Breast epithelium (tissue), 3 donors: Measurements from ENCODE around the gene NLGN4X.

Experiments
- POLR2AphosphoS5 ChIP-seq, 3 donors: sonication (generic); formaldehyde crosslinking; IDR thresholded peaks; one replicate each; pipeline ENCODE4 v1.6.1; 2017; ENCODE audit warnings: antibody characterized with exemption in 3 of 3
- TF ChIP-seq, protein P1 (sequence below), 3 donors: fragments of 450-650 bp; IDR thresholded peaks; one replicate each; pipeline ENCODE4 v1.5.1; 2016 to 2017; ENCODE audit warnings: antibody characterized with exemption in 3 of 3, mild to moderate bottlenecking in 3 of 3, moderate library complexity in 3 of 3

DNA sequence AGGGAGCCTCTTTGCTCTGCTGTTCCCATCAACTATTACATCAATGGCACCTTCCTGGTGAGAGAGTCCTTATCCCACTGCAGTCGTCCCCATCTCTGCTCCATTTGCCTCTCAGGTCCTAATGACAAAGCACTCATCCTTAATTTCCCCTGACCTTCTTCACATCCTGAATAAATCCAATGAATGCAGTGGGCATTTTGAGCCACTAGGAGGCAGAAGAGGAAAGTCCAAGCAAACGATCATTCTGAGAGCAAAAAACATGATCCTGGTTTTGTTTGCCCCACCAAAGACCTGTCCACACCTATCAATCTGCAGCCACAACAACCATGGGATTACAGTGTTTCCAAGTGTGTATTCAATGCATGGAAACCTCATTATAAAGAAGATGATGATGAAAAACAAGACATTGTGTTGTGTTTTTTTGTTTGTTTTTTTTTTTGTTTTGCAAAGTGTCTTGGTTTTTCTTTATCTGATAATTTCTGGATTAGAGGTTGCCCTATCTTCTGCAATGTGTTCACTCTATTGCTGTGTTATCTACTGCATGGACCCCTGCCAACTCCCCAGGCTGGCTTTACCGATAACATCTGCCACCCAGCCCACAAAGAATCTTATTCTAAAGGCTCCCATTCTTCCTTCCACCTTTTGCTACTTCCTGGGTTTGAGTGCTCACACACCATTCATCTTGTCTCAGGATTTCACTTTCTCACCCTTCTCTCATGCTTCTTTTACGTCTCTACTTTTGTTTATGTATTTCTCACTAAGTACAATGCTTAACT, 207.2 kb downstream of the NLGN4X start:
- no peak for TF ChIP-seq POLR2AphosphoS5 (IDR thresholded peaks at IDR 0.05)
- TF ChIP-seq, protein P1, sequence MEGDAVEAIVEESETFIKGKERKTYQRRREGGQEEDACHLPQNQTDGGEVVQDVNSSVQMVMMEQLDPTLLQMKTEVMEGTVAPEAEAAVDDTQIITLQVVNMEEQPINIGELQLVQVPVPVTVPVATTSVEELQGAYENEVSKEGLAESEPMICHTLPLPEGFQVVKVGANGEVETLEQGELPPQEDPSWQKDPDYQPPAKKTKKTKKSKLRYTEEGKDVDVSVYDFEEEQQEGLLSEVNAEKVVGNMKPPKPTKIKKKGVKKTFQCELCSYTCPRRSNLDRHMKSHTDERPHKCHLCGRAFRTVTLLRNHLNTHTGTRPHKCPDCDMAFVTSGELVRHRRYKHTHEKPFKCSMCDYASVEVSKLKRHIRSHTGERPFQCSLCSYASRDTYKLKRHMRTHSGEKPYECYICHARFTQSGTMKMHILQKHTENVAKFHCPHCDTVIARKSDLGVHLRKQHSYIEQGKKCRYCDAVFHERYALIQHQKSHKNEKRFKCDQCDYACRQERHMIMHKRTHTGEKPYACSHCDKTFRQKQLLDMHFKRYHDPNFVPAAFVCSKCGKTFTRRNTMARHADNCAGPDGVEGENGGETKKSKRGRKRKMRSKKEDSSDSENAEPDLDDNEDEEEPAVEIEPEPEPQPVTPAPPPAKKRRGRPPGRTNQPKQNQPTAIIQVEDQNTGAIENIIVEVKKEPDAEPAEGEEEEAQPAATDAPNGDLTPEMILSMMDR (IDR thresholded peaks at IDR 0.05): peak in 2 of 3 donors; percentile 34 to 41
